HCT116 (cell line): ENCODE measurements around the gene RPS10.

Experiments used
- ATF3 ChIP-seq: IDR thresholded peaks from 2 replicates; pipeline ENCODE4 v1.6.1; 2012
- CEBPB ChIP-seq: IDR thresholded peaks from 2 replicates; pipeline ENCODE4 v1.6.1; 2012; ENCODE audit warnings: low read depth
- CTCF ChIP-seq, 3 experiments: fragments of 200-600 bp in 1 of 3; sonication (generic) in 1 of 3; IDR thresholded peaks in 2 of 3; conservative IDR thresholded peaks in 1 of 3; 2 replicates each; pipeline ENCODE4 v1.5.1; 2012 to 2017; ENCODE audit warnings: low read depth in 2 of 3, low read length in 2 of 3, antibody characterized with exemption in 1 of 3, borderline replicate concordance in 1 of 3, control low read depth in 1 of 3, mild to moderate bottlenecking in 1 of 3, mixed read lengths in 1 of 3, mixed run types in 1 of 3, moderate library complexity in 1 of 3; ENCODE audit not compliant: insufficient read depth in 1 of 3
- EZH2 ChIP-seq: fragments of 200-600 bp; sonication (generic); IDR thresholded peaks from 2 replicates; pipeline ENCODE4 v1.6.1; 2017; ENCODE audit warnings: antibody characterized with exemption, mixed run types
- POLR2A ChIP-seq: IDR thresholded peaks from 2 replicates; pipeline ENCODE4 v1.7.0; 2011; ENCODE audit warnings: borderline replicate concordance; ENCODE audit not compliant: insufficient read depth, insufficient read length; ENCODE audit errors: extremely low read depth
- POLR2AphosphoS5 ChIP-seq: IDR thresholded peaks from 2 replicates; pipeline ENCODE4 v1.6.1; 2011; ENCODE audit warnings: mild to moderate bottlenecking, low read depth, low read length, moderate library complexity
- RAD21 ChIP-seq: IDR thresholded peaks from 2 replicates; pipeline ENCODE4 v1.6.1; 2012; ENCODE audit warnings: low read depth, mild to moderate bottlenecking
- SIN3A ChIP-seq: IDR thresholded peaks from 2 replicates; pipeline ENCODE4 v1.6.1; 2012; ENCODE audit warnings: low read depth
- SP1 ChIP-seq: IDR thresholded peaks from 2 replicates; pipeline ENCODE4 v1.6.1; 2012; ENCODE audit warnings: low read depth
- TCF7L2 ChIP-seq: IDR thresholded peaks from 2 replicates; pipeline ENCODE4 v1.7.0; 2011; ENCODE audit warnings: borderline replicate concordance, inconsistent platforms; ENCODE audit not compliant: insufficient read depth, insufficient read length; ENCODE audit errors: extremely low read depth
- ZFX ChIP-seq: fragments of 450-650 bp; IDR thresholded peaks from 2 replicates; pipeline ENCODE4 v1.6.1; 2017
- ZNF274 ChIP-seq: fragments of 200-500 bp; sonication (Bioruptor generic); IDR thresholded peaks from 2 replicates; pipeline ENCODE4 v1.6.1; 2014; ENCODE audit warnings: mild to moderate bottlenecking, low read depth, low read length, inconsistent platforms

GRCh38 chr6:34451192-34451591 lies 25.3 kb upstream of the RPS10 start:
- TF ChIP-seq CTCF (IDR thresholded peaks at IDR 0.05 in 2 of 3, conservative IDR thresholded peaks at IDR 0.05 in 1 of 3; ENCODE audit: borderline replicate concordance in 1 of 3, insufficient read depth in 1 of 3, low read depth in 2 of 3, low read length in 2 of 3) (no peak), EZH2 (no peak), POLR2AphosphoS5 (no peak), SIN3A (no peak), CEBPB (no peak), ZFX (no peak), ZNF274 (no peak), TCF7L2 (no peak), POLR2A (no peak), SP1 (no peak), ATF3 (no peak), RAD21 (no peak)
